Stimulated activated CD8-positive, alpha-beta memory T cell treated with anti-CD3 and anti-CD28 coated beads, Interleukin-12 subunit alpha, Interleukin-12 subunit beta, amount 100 ng/mL, for 1 hour (primary cell): Measurements from ENCODE around the gene TTN.

ENCODE experiments used
- DNase-seq: peaks from one replicate; pipeline ENCODE4 v3.0.0-alpha.2; 2020; ENCODE audit warnings: low read depth

TTN gene

GRCh38 chr2:178807227-178808008, at the start of gene TTN:
Gene TTN (minus strand): TSS chr2:178807423. CDS start chr2:178804642, 2,781 bp downstream.
- no peak for DNase-seq

- no peak for DNase-seq
Measured at GRCh38 chr2:178855151-178855550, 47.9 kb upstream of the TTN start.

- DNase-seq: no peak
Measured at GRCh38 chr2:178848335-178848734, 41.1 kb upstream of the TTN start.

GRCh38 chr2:178846458-178846802, 39.2 kb upstream of the TTN start:
- no peak for DNase-seq

- no peak for DNase-seq
Measured at GRCh38 chr2:178845566-178846457, 38.6 kb upstream of the TTN start.

- DNase-seq: no peak
Measured at GRCh38 chr2:178844701-178845100, 37.5 kb upstream of the TTN start.

- no peak for DNase-seq
Measured at GRCh38 chr2:178844269-178844668, 37.0 kb upstream of the TTN start.

GRCh38 chr2:178843697-178844096, 36.5 kb upstream of the TTN start:
- DNase-seq: no peak

- DNase-seq: no peak
Measured at GRCh38 chr2:178836807-178837206, 29.6 kb upstream of the TTN start.

GRCh38 chr2:178834086-178834485, 26.9 kb upstream of the TTN start:
- no peak for DNase-seq

- no peak for DNase-seq
Measured at GRCh38 chr2:178833382-178833781, 26.2 kb upstream of the TTN start.

- DNase-seq: no peak
Measured at GRCh38 chr2:178830451-178830850, 23.2 kb upstream of the TTN start.

GRCh38 chr2:178829981-178830380, 22.8 kb upstream of the TTN start:
- no peak for DNase-seq

- DNase-seq: no peak
Measured at GRCh38 chr2:178829299-178829960, 22.2 kb upstream of the TTN start.

GRCh38 chr2:178828486-178828881, 21.3 kb upstream of the TTN start:
- DNase-seq: no peak

GRCh38 chr2:178827739-178828485, 20.7 kb upstream of the TTN start:
- DNase-seq: no peak

GRCh38 chr2:178827111-178827510, 19.9 kb upstream of the TTN start:
- no peak for DNase-seq

GRCh38 chr2:178825183-178825582, 18.0 kb upstream of the TTN start:
- no peak for DNase-seq

GRCh38 chr2:178824181-178824580, 17.0 kb upstream of the TTN start:
- DNase-seq: no peak

GRCh38 chr2:178819992-178820391, 12.8 kb upstream of the TTN start:
- DNase-seq: no peak

- no peak for DNase-seq
Measured at GRCh38 chr2:178819147-178819875, 12.1 kb upstream of the TTN start.
